ENCODE data around the gene TMEM51.

GRCh38 chr1:15212216-15212953, 58.8 kb downstream of the TMEM51 start:
- TF ChIP-seq, protein P1, sequence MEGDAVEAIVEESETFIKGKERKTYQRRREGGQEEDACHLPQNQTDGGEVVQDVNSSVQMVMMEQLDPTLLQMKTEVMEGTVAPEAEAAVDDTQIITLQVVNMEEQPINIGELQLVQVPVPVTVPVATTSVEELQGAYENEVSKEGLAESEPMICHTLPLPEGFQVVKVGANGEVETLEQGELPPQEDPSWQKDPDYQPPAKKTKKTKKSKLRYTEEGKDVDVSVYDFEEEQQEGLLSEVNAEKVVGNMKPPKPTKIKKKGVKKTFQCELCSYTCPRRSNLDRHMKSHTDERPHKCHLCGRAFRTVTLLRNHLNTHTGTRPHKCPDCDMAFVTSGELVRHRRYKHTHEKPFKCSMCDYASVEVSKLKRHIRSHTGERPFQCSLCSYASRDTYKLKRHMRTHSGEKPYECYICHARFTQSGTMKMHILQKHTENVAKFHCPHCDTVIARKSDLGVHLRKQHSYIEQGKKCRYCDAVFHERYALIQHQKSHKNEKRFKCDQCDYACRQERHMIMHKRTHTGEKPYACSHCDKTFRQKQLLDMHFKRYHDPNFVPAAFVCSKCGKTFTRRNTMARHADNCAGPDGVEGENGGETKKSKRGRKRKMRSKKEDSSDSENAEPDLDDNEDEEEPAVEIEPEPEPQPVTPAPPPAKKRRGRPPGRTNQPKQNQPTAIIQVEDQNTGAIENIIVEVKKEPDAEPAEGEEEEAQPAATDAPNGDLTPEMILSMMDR (conservative IDR thresholded peaks at IDR 0.05; ENCODE audit: low read depth, low read length) = no peak
- no peak for TF ChIP-seq EZH2 (IDR thresholded peaks at IDR 0.05; ENCODE audit: borderline replicate concordance, low read depth, low read length, poor library complexity, severe bottlenecking)
